Lower leg skin (tissue), 4 donors: ENCODE data around the gene ZNF524. TPM values are rescaled to one million over a fixed set of nuclear protein-coding genes. Genes with fewer than 3 reads are reported as not detected.
A peak's percentile ranks its signal among the peaks of the same experiment; 100 is the strongest.

Experiments
- DNase-seq, 2 donors: peaks; one replicate each; pipeline ENCODE4 v3.0.0-alpha.2; 2019; ENCODE audit warnings: low spot score in 2 of 2
- H3K4me3 ChIP-seq: fragments of 200-600 bp; sonication (generic); 2 replicates; pipeline ENCODE4 v1.5.1; 2017; ENCODE audit warnings: mild to moderate bottlenecking, low read depth; ENCODE audit not compliant: poor library complexity, severe bottlenecking
- POLR2A ChIP-seq, 2 donors: fragments of 450-650 bp; IDR thresholded peaks; one replicate each; pipeline ENCODE4 v1.6.1; 2016 to 2017; ENCODE audit warnings: antibody characterized with exemption in 2 of 2, mild to moderate bottlenecking in 1 of 2, moderate library complexity in 1 of 2
- WGBS, 2 donors: methylation state at CpG; one replicate each; pipeline ENCODE4 v1.1.5; 2018; 5-methylcytosine and 5-hydroxymethylcytosine counted together
- intact Hi-C: fragments of 100-400 bp; cut with DNase I; formaldehyde crosslinking; loops from one replicate; pipeline ENCODE4 v1.15.0; 2023; ENCODE audit warnings: low total_unique reads
- total RNA-seq, 4 donors: library from RNA; depleted of rRNA; stranded (reverse); fragments of >200 nt; gene quantifications; one replicate each; pipeline ENCODE4 v1.1.0, GENCODE V29; 2016
- TF ChIP-seq, protein P1 (sequence below), 3 donors: fragments of 450-650 bp; IDR thresholded peaks; one replicate each; pipeline ENCODE4 v1.5.1; 2016; ENCODE audit warnings: antibody characterized with exemption in 3 of 3, mild to moderate bottlenecking in 3 of 3, moderate library complexity in 2 of 3

Gene ZNF524
- total RNA-seq, 4 donors from 2014 or later = 58.4 to 88.3 (median 78.3) TPM

DNA sequence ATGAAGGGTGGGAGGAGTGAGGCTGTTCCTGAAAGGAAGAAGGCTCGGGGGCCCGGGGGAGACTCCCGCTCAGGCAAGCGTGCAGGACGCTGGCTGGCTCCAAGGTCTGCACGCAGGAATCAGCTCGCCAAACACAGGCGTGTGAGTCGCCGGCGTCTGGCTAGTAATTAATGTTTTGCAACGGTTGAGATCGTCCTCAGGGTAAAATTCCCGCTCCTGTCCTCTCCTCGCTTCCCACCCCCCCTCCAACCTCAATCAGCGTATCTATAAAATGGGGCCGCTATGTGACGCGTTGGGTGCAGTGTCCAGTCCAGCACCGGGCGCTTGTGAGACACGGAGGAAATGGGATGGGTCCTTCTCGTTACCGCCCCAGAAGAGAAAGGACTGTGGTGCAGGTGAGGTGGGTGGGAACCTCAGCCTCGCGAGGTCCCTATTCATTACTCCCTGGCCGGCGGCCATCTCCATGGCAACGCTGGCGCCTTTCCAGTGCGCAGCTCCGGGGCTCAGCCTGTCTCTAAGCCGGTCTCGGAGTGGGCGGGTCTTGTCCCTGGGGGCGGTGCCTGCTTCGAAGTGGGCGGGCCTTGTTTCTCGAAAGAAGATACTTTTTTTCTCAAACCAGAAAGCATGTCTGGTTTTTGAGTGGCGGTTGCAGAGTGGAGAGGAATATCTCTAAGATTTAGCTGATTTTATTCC, 13.0 kb upstream of the ZNF524 start:
- no peak for TF ChIP-seq POLR2A (IDR thresholded peaks at IDR 0.05)
- intact Hi-C loops = no loop called here
- DNase-seq = peak; percentile 86 to 98
- WGBS, 2 donors = 1% methylated on average over 38 to 40 of the region's 40 CpGs
- H3K4me3 ChIP-seq = peak overlapping the region; percentile 7

DNA sequence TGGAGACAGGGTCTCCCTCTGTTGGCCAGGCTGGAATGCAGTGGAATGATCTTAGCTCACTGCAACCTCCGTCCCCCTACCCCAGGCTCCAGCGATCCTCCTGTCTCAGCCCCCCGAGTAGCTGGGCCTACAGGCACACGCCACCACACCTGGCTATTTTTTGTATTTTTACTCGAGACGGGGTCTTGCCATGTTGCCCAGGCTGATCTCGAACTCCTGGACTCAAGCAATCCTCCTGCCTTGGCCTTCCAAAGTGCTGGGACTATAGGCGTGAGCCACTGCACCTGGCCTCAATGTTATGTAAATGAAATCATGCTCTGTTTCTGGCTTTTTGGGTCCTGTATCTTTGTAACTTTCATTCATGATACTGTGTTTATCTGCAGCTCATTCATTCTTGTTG, 11.3 kb upstream of the ZNF524 start:
- DNase-seq = no peak
- H3K4me3 ChIP-seq = no peak overlapping the region
- no peak for TF ChIP-seq POLR2A (IDR thresholded peaks at IDR 0.05)
- TF ChIP-seq, protein P1, sequence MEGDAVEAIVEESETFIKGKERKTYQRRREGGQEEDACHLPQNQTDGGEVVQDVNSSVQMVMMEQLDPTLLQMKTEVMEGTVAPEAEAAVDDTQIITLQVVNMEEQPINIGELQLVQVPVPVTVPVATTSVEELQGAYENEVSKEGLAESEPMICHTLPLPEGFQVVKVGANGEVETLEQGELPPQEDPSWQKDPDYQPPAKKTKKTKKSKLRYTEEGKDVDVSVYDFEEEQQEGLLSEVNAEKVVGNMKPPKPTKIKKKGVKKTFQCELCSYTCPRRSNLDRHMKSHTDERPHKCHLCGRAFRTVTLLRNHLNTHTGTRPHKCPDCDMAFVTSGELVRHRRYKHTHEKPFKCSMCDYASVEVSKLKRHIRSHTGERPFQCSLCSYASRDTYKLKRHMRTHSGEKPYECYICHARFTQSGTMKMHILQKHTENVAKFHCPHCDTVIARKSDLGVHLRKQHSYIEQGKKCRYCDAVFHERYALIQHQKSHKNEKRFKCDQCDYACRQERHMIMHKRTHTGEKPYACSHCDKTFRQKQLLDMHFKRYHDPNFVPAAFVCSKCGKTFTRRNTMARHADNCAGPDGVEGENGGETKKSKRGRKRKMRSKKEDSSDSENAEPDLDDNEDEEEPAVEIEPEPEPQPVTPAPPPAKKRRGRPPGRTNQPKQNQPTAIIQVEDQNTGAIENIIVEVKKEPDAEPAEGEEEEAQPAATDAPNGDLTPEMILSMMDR (IDR thresholded peaks at IDR 0.05) = no peak
- intact Hi-C loops = no loop called here
- WGBS, 2 donors = 92% methylated on average over 8 of the region's 8 CpGs

DNA sequence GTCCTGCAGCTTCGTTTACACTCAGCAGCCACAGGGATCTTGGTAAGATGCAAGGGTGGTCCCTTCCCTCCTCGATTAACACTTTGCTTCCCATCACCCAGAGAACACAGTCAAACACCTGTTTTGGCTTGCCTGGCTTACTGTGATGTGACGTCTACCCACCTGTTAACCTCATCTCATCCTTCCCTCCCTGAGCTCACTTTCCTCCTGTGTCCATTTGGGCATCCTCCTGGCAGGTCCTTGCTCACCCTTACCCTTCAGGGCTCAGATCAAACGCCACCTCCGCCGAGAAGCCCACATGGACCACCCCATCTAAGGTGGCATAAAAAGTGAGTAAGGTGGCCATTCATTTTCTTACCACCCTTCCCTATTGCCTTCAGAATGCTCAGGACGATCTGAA, 10.0 kb upstream of the ZNF524 start:
- TF ChIP-seq POLR2A (IDR thresholded peaks at IDR 0.05) = no peak
- H3K4me3 ChIP-seq = no peak overlapping the region
- no peak for DNase-seq
- intact Hi-C loops = no loop called here
- WGBS, 2 donors = 61 to 65% methylated on average over 7 of the region's 7 CpGs

DNA sequence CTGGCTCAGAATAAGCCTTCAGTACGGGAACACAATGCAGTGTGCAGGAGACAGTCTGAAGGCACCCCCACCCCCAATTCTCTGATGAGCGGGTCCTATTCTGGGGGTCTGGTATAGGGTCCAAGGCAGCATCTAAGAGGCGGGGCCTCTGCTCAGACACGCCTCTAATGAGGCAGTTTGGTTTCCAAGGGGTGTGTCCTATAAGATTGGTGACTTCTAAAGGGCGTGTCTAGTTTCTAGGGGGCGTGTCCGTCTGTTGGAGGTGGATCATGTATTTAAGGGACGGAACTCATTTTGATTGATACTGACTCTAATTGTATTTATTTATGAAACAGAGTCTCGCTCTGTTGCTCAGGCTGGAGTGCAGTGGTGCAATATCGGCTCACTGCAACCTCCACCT, 9.5 kb upstream of the ZNF524 start:
- DNase-seq = no peak
- no peak overlapping the region for H3K4me3 ChIP-seq
- WGBS, 2 donors = 76 to 81% methylated on average over 10 of the region's 10 CpGs
- intact Hi-C loops = no loop called here
- no peak for TF ChIP-seq POLR2A (IDR thresholded peaks at IDR 0.05)
- TF ChIP-seq, protein P1 (IDR thresholded peaks at IDR 0.05) = no peak

DNA sequence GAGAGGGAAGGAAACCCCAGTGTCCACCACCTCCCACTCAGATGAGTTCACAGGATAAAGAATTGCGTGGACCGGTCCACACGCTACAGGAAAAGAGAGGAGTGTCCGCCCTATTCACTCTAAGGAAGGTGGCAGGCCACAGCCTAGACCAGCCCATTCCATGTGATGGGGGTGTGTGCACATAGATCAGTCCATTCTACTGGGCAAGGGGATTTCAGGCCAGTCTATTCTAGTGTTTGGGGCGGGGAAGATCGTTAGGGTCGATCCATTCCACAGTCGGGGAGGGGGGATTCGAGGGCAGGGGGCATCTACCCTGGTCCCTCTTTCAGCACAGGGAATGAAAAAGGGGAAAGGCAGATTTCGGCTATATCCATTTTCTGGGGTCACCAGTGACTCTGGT, 8.5 kb upstream of the ZNF524 start:
- WGBS, 2 donors = 85 to 90% methylated on average over 10 of the region's 10 CpGs
- no peak for TF ChIP-seq POLR2A (IDR thresholded peaks at IDR 0.05)
- TF ChIP-seq, protein P1 (IDR thresholded peaks at IDR 0.05) = no peak
- H3K4me3 ChIP-seq = no peak overlapping the region
- intact Hi-C loops = no loop called here
- DNase-seq = no peak

DNA sequence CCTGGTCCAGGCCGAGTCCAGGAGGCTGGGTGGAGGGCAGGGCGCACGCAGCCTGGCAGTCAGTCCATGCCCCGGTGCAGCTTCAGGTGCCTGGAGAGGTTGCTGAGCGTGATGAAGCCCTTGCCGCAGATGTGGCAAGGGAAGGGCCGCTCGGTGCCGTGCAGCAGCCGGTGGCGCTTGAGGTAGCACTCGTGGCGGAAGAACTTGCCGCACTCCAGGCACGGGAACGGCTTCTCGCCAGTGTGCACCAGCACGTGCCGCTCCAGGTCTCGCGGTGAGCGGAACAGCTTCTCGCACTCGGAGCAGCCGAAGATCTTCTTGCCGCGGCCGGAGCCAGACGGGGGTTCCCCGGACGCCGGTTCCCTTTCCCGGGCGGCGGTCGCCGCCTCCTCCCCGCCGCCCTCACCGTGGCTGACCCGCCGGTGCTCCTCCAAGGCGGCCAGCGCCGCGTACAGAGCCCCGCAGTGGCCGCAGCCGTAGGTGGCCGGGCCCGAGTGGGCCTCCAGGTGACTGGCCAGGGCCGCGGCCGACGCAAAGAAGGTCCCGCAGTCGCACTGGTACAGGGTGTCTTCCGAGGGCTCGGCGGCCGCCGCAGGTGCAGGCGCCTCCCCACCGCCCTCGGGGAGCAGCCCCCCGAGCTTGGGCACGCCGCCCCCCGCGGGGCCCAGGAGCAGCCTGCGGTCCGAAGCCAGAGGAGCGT, 7.5 kb upstream of the ZNF524 start:
- no peak overlapping the region for H3K4me3 ChIP-seq
- TF ChIP-seq POLR2A (IDR thresholded peaks at IDR 0.05) = no peak
- TF ChIP-seq, protein P1 (IDR thresholded peaks at IDR 0.05) = no peak
- 89 to 93% methylated on average over 42 to 66 of the region's 73 CpGs for WGBS, 2 donors
- no peak for DNase-seq
- intact Hi-C loops = no loop called here
